Measurements from ENCODE around the gene NKAIN2. TPM values are rescaled to one million over a fixed set of nuclear protein-coding genes. Genes with fewer than 3 reads are reported as not detected.

Gene NKAIN2
- total RNA-seq, 1 experiment from 2014 or later = not detected

GRCh38 chr6:124520514-124520913 is 716.8 kb downstream of the NKAIN2 start:
- CTCF ChIA-PET = no interaction called here
- Histone ChIP-seq H3K36me3 (ENCODE audit: control insufficient read depth in 1 of 2, insufficient read depth in 2 of 2, low read length in 2 of 2) (no peaks in the 10 kb centered on the region), H3K9me2 (ENCODE audit: insufficient read depth) (no peaks in the 10 kb centered on the region), H3K9me3 (ENCODE audit: control insufficient read depth in 1 of 2, insufficient read depth in 1 of 2, low read depth in 1 of 2, low read length in 2 of 2) (no peaks in the 10 kb centered on the region), H4K20me1 (ENCODE audit: insufficient read depth) (no peaks in the 10 kb centered on the region), H3K4me3 (replicated peaks in 1 of 2; ENCODE audit: low read depth in 1 of 2, low read length in 2 of 2) (no peak overlapping the region), H3K27ac (ENCODE audit: low read depth, low read length) (no peak overlapping the region), H3K4me1 (ENCODE audit: control insufficient read depth in 1 of 2, insufficient read depth in 2 of 2, low read length in 2 of 2) (no peaks in the 10 kb centered on the region), H3K27me3 (ENCODE audit: insufficient read depth, low read length) (no peaks in the 10 kb centered on the region), H3K4me2 (ENCODE audit: low read length) (no peak overlapping the region), H3K79me2 (ENCODE audit: insufficient read depth, low read length) (no peaks in the 10 kb centered on the region), H2AFZ (ENCODE audit: low read depth, low read length, poor library complexity, severe bottlenecking) (no peak overlapping the region), H3K9ac (ENCODE audit: low read length) (no peak overlapping the region)
- POLR2A ChIA-PET = no interaction called here
- intact Hi-C loops (cut with micrococcal nuclease) = no loop called here
- RAD21 ChIA-PET (ENCODE audit: low non-redundant PET in 1 of 2, low total read pairs in 2 of 2, uncharacterized antibody in 2 of 2, unreplicated experiment in 2 of 2) = no interaction called here
- no TSS peak for BruUV-seq (replicated peaks)
- TF ChIP-seq JUND (IDR thresholded peaks at IDR 0.05) (no peak), SP1 (IDR thresholded peaks at IDR 0.05; ENCODE audit: low read depth) (no peak), REST (IDR thresholded peaks at IDR 0.05; ENCODE audit: low read depth) (no peak), EZH2 (IDR thresholded peaks at IDR 0.05) (no peak), POLR2AphosphoS5 (IDR thresholded peaks at IDR 0.05; ENCODE audit: low read depth, low read length) (no peak), ZBTB33 (IDR thresholded peaks at IDR 0.05; ENCODE audit: extremely low read depth, insufficient replicate concordance, low read length) (no peak), MAX (IDR thresholded peaks at IDR 0.05) (no peak), ATF3 (IDR thresholded peaks at IDR 0.05) (no peak), TCF7L2 (IDR thresholded peaks at IDR 0.05; ENCODE audit: borderline replicate concordance, extremely low read depth, insufficient read depth, insufficient read length) (no peak)
- DNase-seq (ENCODE audit: low read depth, low spot score) (no peak), ATAC-seq (no peak)
